ENCODE data around the gene CAMTA1. TPM values are rescaled to one million over a fixed set of nuclear protein-coding genes. Genes with fewer than 3 reads are reported as not detected.
"Not testable (repeated sequence)": the region's sequence is repeated elsewhere in the genome, so short reads cannot be mapped to it uniquely, and the experiment has no call there.

The CAMTA1 gene
- total RNA-seq, 2 donors from 2014 or later, result 36.5 to 57.5 TPM

GRCh38 chr1:7378346-7379130 lies 593.3 kb downstream of the CAMTA1 start:
- H3K9me3 Mint-ChIP-seq, result no peaks in the 10 kb centered on the region
- no peak for DNase-seq (ENCODE audit: low spot score)
- no peak overlapping the region for H3K27ac Mint-ChIP-seq
- H3K27me3 Mint-ChIP-seq, result peaks cover 13% of the 10 kb centered on the region in 2 donors
- no peaks in the 10 kb centered on the region for H3K36me3 Mint-ChIP-seq
- no peak overlapping the region for H3K4me3 Mint-ChIP-seq
- H3K4me1 Mint-ChIP-seq (ENCODE audit: low read depth in 2 of 2), result no peaks in the 10 kb centered on the region
- no peak for ATAC-seq

GRCh38 chr1:7379441-7379971 lies 594.3 kb downstream of the CAMTA1 start:
- no peaks in the 10 kb centered on the region for H3K36me3 Mint-ChIP-seq
- no peak overlapping the region for H3K27ac Mint-ChIP-seq
- ATAC-seq (no peak), DNase-seq (ENCODE audit: low spot score) (no peak)
- H3K4me3 Mint-ChIP-seq, result no peak overlapping the region
- H3K27me3 Mint-ChIP-seq, result peaks cover 12 to 13% of the 10 kb centered on the region in 2 donors
- H3K9me3 Mint-ChIP-seq, result no peaks in the 10 kb centered on the region
- H3K4me1 Mint-ChIP-seq (ENCODE audit: low read depth in 2 of 2), result no peaks in the 10 kb centered on the region

GRCh38 chr1:7380068-7380467 lies 594.8 kb downstream of the CAMTA1 start:
- H3K9me3 Mint-ChIP-seq, result not testable (repeated sequence)

GRCh38 chr1:7380712-7381111 lies 595.5 kb downstream of the CAMTA1 start:
- H3K27me3 Mint-ChIP-seq, result peaks cover 12 to 13% of the 10 kb centered on the region in 2 donors
- H3K27ac Mint-ChIP-seq, result no peak overlapping the region
- no peak for ATAC-seq
- H3K9me3 Mint-ChIP-seq, result no peaks in the 10 kb centered on the region
- H3K36me3 Mint-ChIP-seq, result no peaks in the 10 kb centered on the region
- H3K4me1 Mint-ChIP-seq (ENCODE audit: low read depth in 2 of 2), result no peaks in the 10 kb centered on the region
- DNase-seq (ENCODE audit: low spot score), result no peak
- no peak overlapping the region for H3K4me3 Mint-ChIP-seq

More at GRCh38 chr1:7380068-7380467, 594.8 kb downstream of the CAMTA1 start:
- DNase-seq (ENCODE audit: low spot score); ATAC-seq; H3K4me1 Mint-ChIP-seq (ENCODE audit: low read depth in 2 of 2); H3K36me3 Mint-ChIP-seq; H3K4me3 Mint-ChIP-seq; H3K27ac Mint-ChIP-seq: not testable (repeated sequence)
- peaks cover 12 to 13% of the 10 kb centered on the region in 2 donors for H3K27me3 Mint-ChIP-seq

- not testable (repeated sequence) for H3K4me3 Mint-ChIP-seq; H3K27ac Mint-ChIP-seq; ATAC-seq; H3K4me1 Mint-ChIP-seq (ENCODE audit: low read depth in 2 of 2); H3K9me3 Mint-ChIP-seq; H3K36me3 Mint-ChIP-seq; DNase-seq (ENCODE audit: low spot score)
- peaks cover 9 to 13% of the 10 kb centered on the region in 2 donors for H3K27me3 Mint-ChIP-seq
Measured at GRCh38 chr1:7381729-7382128, 596.5 kb downstream of the CAMTA1 start.

- Mint-ChIP-seq H3K4me1 (ENCODE audit: low read depth in 2 of 2) (no peaks in the 10 kb centered on the region), H3K4me3 (no peak overlapping the region), H3K27ac (no peak overlapping the region), H3K36me3 (no peaks in the 10 kb centered on the region), H3K27me3 (peaks cover 8 to 11% of the 10 kb centered on the region in 2 donors), H3K9me3 (no peaks in the 10 kb centered on the region)
- no peak for ATAC-seq
- no peak for DNase-seq (ENCODE audit: low spot score)
Measured at GRCh38 chr1:7382971-7383370, 597.7 kb downstream of the CAMTA1 start.

- ATAC-seq (no peak), DNase-seq (ENCODE audit: low spot score) (no peak)
- Mint-ChIP-seq H3K27me3 (peaks cover 6 to 7% of the 10 kb centered on the region in 2 donors), H3K27ac (no peak overlapping the region), H3K36me3 (no peaks in the 10 kb centered on the region), H3K4me1 (ENCODE audit: low read depth in 2 of 2) (no peaks in the 10 kb centered on the region), H3K9me3 (no peaks in the 10 kb centered on the region), H3K4me3 (no peak overlapping the region)
Measured at GRCh38 chr1:7383671-7384520, 598.6 kb downstream of the CAMTA1 start.

- Mint-ChIP-seq H3K4me3 (no peak overlapping the region), H3K9me3 (no peaks in the 10 kb centered on the region), H3K36me3 (no peaks in the 10 kb centered on the region), H3K4me1 (ENCODE audit: low read depth in 2 of 2) (no peaks in the 10 kb centered on the region), H3K27ac (no peak overlapping the region), H3K27me3 (peaks cover 3 to 4% of the 10 kb centered on the region in 2 donors)
- ATAC-seq (no peak), DNase-seq (ENCODE audit: low spot score) (no peak)
Measured at GRCh38 chr1:7384679-7385078, 599.4 kb downstream of the CAMTA1 start.

- no peak for DNase-seq (ENCODE audit: low spot score)
- no peak overlapping the region for H3K4me3 Mint-ChIP-seq
Measured at GRCh38 chr1:7385471-7386225, 600.4 kb downstream of the CAMTA1 start.

GRCh38 chr1:7386226-7387052 lies 601.2 kb downstream of the CAMTA1 start:
- no peaks in the 10 kb centered on the region for H3K4me1 Mint-ChIP-seq (ENCODE audit: low read depth in 2 of 2)
- DNase-seq (ENCODE audit: low spot score), result no peak
- no peaks in the 10 kb centered on the region for H3K36me3 Mint-ChIP-seq
- H3K4me3 Mint-ChIP-seq, result no peak overlapping the region
- no peak for ATAC-seq
- H3K27ac Mint-ChIP-seq, result no peak overlapping the region
- peaks cover 0 to 3% of the 10 kb centered on the region in 2 donors for H3K27me3 Mint-ChIP-seq
- no peaks in the 10 kb centered on the region for H3K9me3 Mint-ChIP-seq

More at GRCh38 chr1:7385471-7386225, 600.4 kb downstream of the CAMTA1 start:
- H3K4me1 Mint-ChIP-seq (ENCODE audit: low read depth in 2 of 2), result no peaks in the 10 kb centered on the region
- H3K9me3 Mint-ChIP-seq, result no peaks in the 10 kb centered on the region
- no peak overlapping the region for H3K27ac Mint-ChIP-seq
- H3K36me3 Mint-ChIP-seq, result no peaks in the 10 kb centered on the region
- no peak for ATAC-seq
- H3K27me3 Mint-ChIP-seq, result peaks cover 0 to 3% of the 10 kb centered on the region in 2 donors

- no peaks in the 10 kb centered on the region for H3K36me3 Mint-ChIP-seq
- no peak overlapping the region for H3K27ac Mint-ChIP-seq
- no peaks in the 10 kb centered on the region for H3K9me3 Mint-ChIP-seq
- H3K4me3 Mint-ChIP-seq, result no peak overlapping the region
- ATAC-seq, result no peak
- no peaks in the 10 kb centered on the region for H3K4me1 Mint-ChIP-seq (ENCODE audit: low read depth in 2 of 2)
- no peak for DNase-seq (ENCODE audit: low spot score)
- peaks cover 0 to 3% of the 10 kb centered on the region in 2 donors for H3K27me3 Mint-ChIP-seq
Measured at GRCh38 chr1:7387053-7387927, 602.0 kb downstream of the CAMTA1 start.

- H3K9me3 Mint-ChIP-seq, result no peaks in the 10 kb centered on the region
- DNase-seq (ENCODE audit: low spot score) (no peak), ATAC-seq (no peak)
- no peak overlapping the region for H3K4me3 Mint-ChIP-seq
- H3K27ac Mint-ChIP-seq, result no peak overlapping the region
- peaks cover 0 to 3% of the 10 kb centered on the region in 2 donors for H3K27me3 Mint-ChIP-seq
- no peaks in the 10 kb centered on the region for H3K36me3 Mint-ChIP-seq
- no peaks in the 10 kb centered on the region for H3K4me1 Mint-ChIP-seq (ENCODE audit: low read depth in 2 of 2)
Measured at GRCh38 chr1:7388141-7388487, 602.9 kb downstream of the CAMTA1 start.

All from natural killer cell treated with Interleukin-12 subunit alpha and Interleukin-12 subunit beta and Interleukin-15 and Interleukin-18, amount 100 ng/mL, for 72 hours (primary cell).